Endothelial cell of umbilical vein (primary cell): ENCODE measurements around the gene CTNND2. TPM values are rescaled to one million over a fixed set of nuclear protein-coding genes. Genes with fewer than 3 reads are reported as not detected.

ENCODE experiments used
- BruUV-seq: library from RNA; stranded (reverse); fragments of 400-500 nt; replicated peaks from 2 replicates; lab custom pipeline; 2021; lab: Mats Ljungman, UMichigan
- CTCF ChIA-PET: fragments of 300-600, 350-600 bp; sonication (Branson Sonifier 250); formaldehyde crosslinking; loops from one replicate; lab custom pipeline; 2021; ENCODE audit warnings: antibody characterized with exemption, inconsistent platforms; lab: Charles Lee
- POLR2A ChIA-PET: fragments of 300-600, 350-600 bp; sonication (Branson Sonifier 250); formaldehyde crosslinking; loops from one replicate; lab custom pipeline; 2021; ENCODE audit warnings: antibody characterized with exemption, inconsistent platforms; lab: Charles Lee
- DNase-seq: peaks from one replicate; pipeline ENCODE4 v3.0.0-alpha.2; 2011; ENCODE audit warnings: low read depth, low spot score
- FAIRE-seq: peaks from 2 replicates; lab custom pipeline; 2011; peaks lifted over from hg19 to GRCh38; lab: Jason Lieb, UNC
- H2AFZ ChIP-seq: 2 replicates; pipeline ENCODE4 v1.6.0; 2012; ENCODE audit warnings: low read depth, low read length, control low read depth, inconsistent platforms
- H3K27ac ChIP-seq: 2 replicates; pipeline ENCODE4 v1.5.1; 2011; ENCODE audit warnings: low read depth, mild to moderate bottlenecking, control low read depth, low read length, moderate library complexity; ENCODE audit not compliant: insufficient read depth
- H3K27me3 ChIP-seq, 2 experiments: 2 replicates each; pipeline versions ENCODE4 v1.6.0 to v1.6.1; 2011; ENCODE audit warnings: low read length in 2 of 2, mixed read lengths in 1 of 2; ENCODE audit not compliant: control insufficient read depth in 2 of 2, insufficient read depth in 2 of 2
- H3K36me3 ChIP-seq, 2 experiments: 2 replicates in 1 of 2; 3 replicates in 1 of 2; pipeline ENCODE4 v1.5.1; 2011; ENCODE audit warnings: low read length in 2 of 2, mild to moderate bottlenecking in 1 of 2, moderate library complexity in 1 of 2; ENCODE audit not compliant: control insufficient read depth in 2 of 2, insufficient read depth in 2 of 2; ENCODE audit errors: extremely low read depth in 1 of 2
- H3K4me1 ChIP-seq: 3 replicates; pipeline ENCODE4 v1.5.1; 2011; ENCODE audit warnings: mild to moderate bottlenecking, low read length; ENCODE audit not compliant: control insufficient read depth, insufficient read depth; ENCODE audit errors: extremely low read depth
- H3K4me2 ChIP-seq: 2 replicates; pipeline ENCODE4 v1.6.1; 2011; ENCODE audit warnings: low read length, control low read depth, mixed read lengths; ENCODE audit not compliant: insufficient read depth
- H3K4me3 ChIP-seq, 3 experiments: fragments of 200-600 bp in 1 of 3; sonication (generic), shearing (Covaris generic) in 1 of 3; replicated peaks in 1 of 3; 2 replicates each; pipeline ENCODE4 v1.5.1; 2011 to 2016; ENCODE audit warnings: control low read depth in 3 of 3, low read length in 3 of 3, mild to moderate bottlenecking in 2 of 3, inconsistent platforms in 1 of 3, low read depth in 1 of 3, moderate library complexity in 1 of 3; ENCODE audit not compliant: insufficient read depth in 1 of 3
- H3K79me2 ChIP-seq: 2 replicates; pipeline ENCODE4 v1.6.0; 2012; ENCODE audit warnings: low read length, inconsistent platforms; ENCODE audit not compliant: control insufficient read depth, insufficient read depth
- H3K9ac ChIP-seq: replicated peaks from 2 replicates; pipeline ENCODE3; 2011; ENCODE audit warnings: low read length, control low read depth; ENCODE audit not compliant: insufficient read depth; ENCODE audit errors: extremely low read depth
- H3K9me1 ChIP-seq: replicated peaks from 3 replicates; pipeline ENCODE4 v1.6.0; 2011; ENCODE audit warnings: mild to moderate bottlenecking, low read length; ENCODE audit not compliant: control insufficient read depth, insufficient read depth; ENCODE audit errors: extremely low read depth
- H3K9me3 ChIP-seq: replicated peaks from 2 replicates; pipeline ENCODE4 v1.5.1; 2012; ENCODE audit warnings: low read length, inconsistent platforms; ENCODE audit not compliant: control insufficient read depth, insufficient read depth
- H4K20me1 ChIP-seq: replicated peaks from 2 replicates; pipeline ENCODE3; 2011; ENCODE audit warnings: mild to moderate bottlenecking, low read length; ENCODE audit not compliant: control insufficient read depth, insufficient read depth; ENCODE audit errors: extremely low read depth
- EZH2 ChIP-seq: IDR thresholded peaks from 2 replicates; pipeline ENCODE4 v1.6.1; 2012; ENCODE audit warnings: borderline replicate concordance, low read depth, mild to moderate bottlenecking, moderate library complexity, low read length, inconsistent platforms; ENCODE audit not compliant: severe bottlenecking
- FOS ChIP-seq: IDR thresholded peaks from 2 replicates; pipeline ENCODE4 v1.6.1; 2011; ENCODE audit warnings: mild to moderate bottlenecking, low read length, moderate library complexity, borderline replicate concordance; ENCODE audit not compliant: insufficient read depth
- GATA2 ChIP-seq: IDR thresholded peaks from 2 replicates; pipeline ENCODE4 v1.7.0; 2011; ENCODE audit warnings: low read depth, mild to moderate bottlenecking, moderate library complexity, mixed read lengths, low read length; ENCODE audit not compliant: insufficient read length, insufficient read depth
- JUN ChIP-seq: IDR thresholded peaks from 2 replicates; pipeline ENCODE4 v1.6.1; 2011; ENCODE audit warnings: borderline replicate concordance, low read depth; ENCODE audit not compliant: insufficient read length, insufficient read depth
- MYC ChIP-seq: IDR thresholded peaks from one replicate; pipeline ENCODE4 v1.6.1; 2011; ENCODE audit warnings: mild to moderate bottlenecking, low read depth, low read length
- POLR2A ChIP-seq: IDR thresholded peaks from 2 replicates; pipeline ENCODE4 v1.6.1; 2012; ENCODE audit warnings: low read depth, mild to moderate bottlenecking, control low read depth, low read length
- POLR2AphosphoS5 ChIP-seq: IDR thresholded peaks from 2 replicates; pipeline ENCODE4 v1.6.1; 2012; ENCODE audit warnings: low read depth, mild to moderate bottlenecking, control low read depth, low read length, moderate library complexity; ENCODE audit not compliant: insufficient read depth
- dilution Hi-C: fragments of 300-500 bp; cut with MboI; formaldehyde crosslinking; loops from one replicate; pipeline ENCODE4 v1.15.0; 2019; ENCODE audit warnings: low sequenced_read_pairs; ENCODE audit not compliant: extremely low pct_ligation_motif_present
- intact Hi-C: fragments of 100-400 bp; cut with micrococcal nuclease; formaldehyde crosslinking; loops from one replicate; pipeline ENCODE4 v1.10.0; 2022
- polyA plus RNA-seq, 4 experiments: library from polyadenylated mRNA; depleted of rRNA in 3 of 4; stranded (reverse) in 3 of 4; unstranded in 1 of 4; fragments of >200 nt; gene quantifications; 2 replicates each; pipeline versions ENCODE4 v1.2.1 to v1.2.3, GENCODE V29; 2011 to 2012; ENCODE audit warnings: missing spikeins in 1 of 4
- total RNA-seq: library from RNA; stranded (reverse); gene quantifications from 2 replicates; pipeline ENCODE4 v1.2.3, GENCODE V29; 2021
- TF ChIP-seq, protein P1 (sequence below), 2 donors: IDR thresholded peaks; 1 replicate in 1 of 2; 2 replicates in 1 of 2; pipeline ENCODE4 v1.5.1; 2011; ENCODE audit warnings: low read length in 2 of 2, mild to moderate bottlenecking in 2 of 2, moderate library complexity in 2 of 2, control low read depth in 1 of 2, inconsistent platforms in 1 of 2, low read depth in 1 of 2; ENCODE audit not compliant: insufficient read depth in 1 of 2; ENCODE audit errors: extremely low read depth in 1 of 2
- TF ChIP-seq, protein P2 (sequence below): IDR thresholded peaks from 2 replicates; pipeline ENCODE4 v1.6.1; 2011; ENCODE audit not compliant: insufficient read depth, insufficient read length

The CTNND2 gene
- total and polyA plus RNA-seq, 2 donors (not counting 3 experiments of a cell fraction or from before 2014, with no cell fraction given): not detected

DNA sequence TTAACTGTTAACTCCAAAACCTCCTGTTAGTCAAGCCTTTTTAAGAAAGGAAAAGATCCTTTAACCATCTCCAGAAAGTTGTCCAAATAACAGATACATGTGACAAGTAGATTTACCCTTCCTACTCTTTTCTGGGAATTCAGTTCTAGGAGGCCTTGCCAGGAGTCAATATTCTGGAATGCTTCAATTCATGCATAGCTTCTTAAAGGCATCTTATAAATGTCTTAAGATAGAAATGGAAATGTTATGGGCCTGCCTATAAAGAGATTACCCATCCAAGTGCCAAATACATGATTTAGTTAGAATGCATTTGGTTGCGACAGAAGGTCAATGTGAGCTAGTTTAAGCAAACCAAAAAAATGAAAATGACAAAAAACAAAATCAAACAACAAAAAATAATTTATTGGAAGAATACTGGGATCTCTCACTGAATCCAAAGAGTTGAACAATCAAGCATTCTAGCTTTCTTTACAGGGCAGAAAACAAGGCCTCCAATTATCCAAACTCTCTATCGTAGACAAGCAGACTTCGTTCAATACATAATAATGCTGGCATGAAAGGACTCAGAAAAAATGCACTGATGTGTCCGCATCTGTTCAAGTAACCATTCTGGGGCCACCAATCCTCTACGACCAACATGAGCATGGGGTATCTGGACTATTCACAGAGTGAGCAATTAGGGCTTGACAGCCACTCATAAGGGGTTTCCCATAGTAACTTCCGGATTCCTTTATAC, 188.6 kb downstream of the CTNND2 start:
- H3K4me3 ChIP-seq: no peak overlapping the region
- POLR2A ChIA-PET: no interaction called here
- FAIRE-seq (no peak), DNase-seq (no peak)
- dilution Hi-C loops: no loop called here
- no peaks in the 10 kb centered on the region for H4K20me1 ChIP-seq
- no peak for TF ChIP-seq EZH2
- TF ChIP-seq, protein P1, sequence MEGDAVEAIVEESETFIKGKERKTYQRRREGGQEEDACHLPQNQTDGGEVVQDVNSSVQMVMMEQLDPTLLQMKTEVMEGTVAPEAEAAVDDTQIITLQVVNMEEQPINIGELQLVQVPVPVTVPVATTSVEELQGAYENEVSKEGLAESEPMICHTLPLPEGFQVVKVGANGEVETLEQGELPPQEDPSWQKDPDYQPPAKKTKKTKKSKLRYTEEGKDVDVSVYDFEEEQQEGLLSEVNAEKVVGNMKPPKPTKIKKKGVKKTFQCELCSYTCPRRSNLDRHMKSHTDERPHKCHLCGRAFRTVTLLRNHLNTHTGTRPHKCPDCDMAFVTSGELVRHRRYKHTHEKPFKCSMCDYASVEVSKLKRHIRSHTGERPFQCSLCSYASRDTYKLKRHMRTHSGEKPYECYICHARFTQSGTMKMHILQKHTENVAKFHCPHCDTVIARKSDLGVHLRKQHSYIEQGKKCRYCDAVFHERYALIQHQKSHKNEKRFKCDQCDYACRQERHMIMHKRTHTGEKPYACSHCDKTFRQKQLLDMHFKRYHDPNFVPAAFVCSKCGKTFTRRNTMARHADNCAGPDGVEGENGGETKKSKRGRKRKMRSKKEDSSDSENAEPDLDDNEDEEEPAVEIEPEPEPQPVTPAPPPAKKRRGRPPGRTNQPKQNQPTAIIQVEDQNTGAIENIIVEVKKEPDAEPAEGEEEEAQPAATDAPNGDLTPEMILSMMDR (IDR thresholded peaks at IDR 0.05; ENCODE audit: extremely low read depth in 1 of 2, insufficient read depth in 1 of 2, low read depth in 1 of 2, low read length in 2 of 2): no peak
- TF ChIP-seq POLR2AphosphoS5: no peak
- no peak for TF ChIP-seq JUN
- TF ChIP-seq MYC: no peak
- no peak for TF ChIP-seq GATA2
- no peak for TF ChIP-seq FOS
- no peak for TF ChIP-seq POLR2A
- TF ChIP-seq, protein P2, sequence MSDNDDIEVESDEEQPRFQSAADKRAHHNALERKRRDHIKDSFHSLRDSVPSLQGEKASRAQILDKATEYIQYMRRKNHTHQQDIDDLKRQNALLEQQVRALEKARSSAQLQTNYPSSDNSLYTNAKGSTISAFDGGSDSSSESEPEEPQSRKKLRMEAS: no peak
- H3K4me2 ChIP-seq: no peak overlapping the region
- no peaks in the 10 kb centered on the region for H3K79me2 ChIP-seq
- no peak overlapping the region for H3K9ac ChIP-seq
- H3K4me1 ChIP-seq: no peaks in the 10 kb centered on the region
- no peaks in the 10 kb centered on the region for H3K9me1 ChIP-seq
- intact Hi-C loops: no loop called here
- no peak overlapping the region for H2AFZ ChIP-seq
- peaks cover 2% of the 10 kb centered on the region for H3K9me3 ChIP-seq
- no peak overlapping the region for H3K27ac ChIP-seq
- BruUV-seq: no TSS peak
- no peaks in the 10 kb centered on the region for H3K36me3 ChIP-seq
- no peaks in the 10 kb centered on the region for H3K27me3 ChIP-seq
- CTCF ChIA-PET: no interaction called here
